ENCODE data around the gene ENPP3.

ENPP3 gene

GRCh38 chr6:131728296-131728939 is 91.3 kb downstream of the ENPP3 start:
- POLR2A ChIA-PET, result no interaction called here
- DNase-seq (ENCODE audit: extremely low spot score), result no peak
- no peak for TF ChIP-seq ELF4 (IDR thresholded peaks at IDR 0.05)
- no peak for TF ChIP-seq HDGF (IDR thresholded peaks at IDR 0.05; ENCODE audit: borderline replicate concordance)
- no peak for TF ChIP-seq BHLHE40 (IDR thresholded peaks at IDR 0.05; ENCODE audit: borderline replicate concordance)
- no peak for TF ChIP-seq TARDBP (IDR thresholded peaks at IDR 0.05)
- no peak for TF ChIP-seq CTBP1 (IDR thresholded peaks at IDR 0.05; ENCODE audit: borderline replicate concordance)
- TF ChIP-seq LEF1 (IDR thresholded peaks at IDR 0.05; ENCODE audit: borderline replicate concordance), result no peak
- no peak for TF ChIP-seq NFRKB (IDR thresholded peaks at IDR 0.05)
- no peak for TF ChIP-seq FOXM1 (IDR thresholded peaks at IDR 0.05; ENCODE audit: borderline replicate concordance)
- CTCF ChIA-PET, result no interaction called here

- ChIA-PET POLR2A (no interaction called here), CTCF (no interaction called here)
- DNase-seq (ENCODE audit: extremely low spot score), result no peak
- TF ChIP-seq BHLHE40 (IDR thresholded peaks at IDR 0.05; ENCODE audit: borderline replicate concordance) (no peak), NFRKB (IDR thresholded peaks at IDR 0.05) (no peak), FOXA1 (IDR thresholded peaks at IDR 0.05) (no peak), CTBP1 (IDR thresholded peaks at IDR 0.05; ENCODE audit: borderline replicate concordance) (no peak), FOXM1 (IDR thresholded peaks at IDR 0.05; ENCODE audit: borderline replicate concordance) (no peak), FOXK2 (IDR thresholded peaks at IDR 0.05) (no peak), LEF1 (IDR thresholded peaks at IDR 0.05; ENCODE audit: borderline replicate concordance) (no peak), ARNT (IDR thresholded peaks at IDR 0.05) (no peak), L3MBTL2 (conservative IDR thresholded peaks at IDR 0.05) (no peak), PKNOX1 (IDR thresholded peaks at IDR 0.05) (no peak), SUZ12 (IDR thresholded peaks at IDR 0.05) (no peak), TARDBP (IDR thresholded peaks at IDR 0.05) (no peak), HDGF (IDR thresholded peaks at IDR 0.05; ENCODE audit: borderline replicate concordance) (no peak), SP1 (IDR thresholded peaks at IDR 0.05) (no peak)
Measured at GRCh38 chr6:131729550-131729949, 92.4 kb downstream of the ENPP3 start.

GRCh38 chr6:131730264-131730663 is 93.2 kb downstream of the ENPP3 start:
- no peak for TF ChIP-seq ZNF384 (IDR thresholded peaks at IDR 0.05)
- no peak for TF ChIP-seq FOXA1 (IDR thresholded peaks at IDR 0.05)
- no peak for TF ChIP-seq TARDBP (IDR thresholded peaks at IDR 0.05)
- TF ChIP-seq LEF1 (IDR thresholded peaks at IDR 0.05; ENCODE audit: borderline replicate concordance), result no peak
- no peak for TF ChIP-seq CTBP1 (IDR thresholded peaks at IDR 0.05; ENCODE audit: borderline replicate concordance)
- no peak for DNase-seq (ENCODE audit: extremely low spot score)
- POLR2A ChIA-PET, result no interaction called here
- CTCF ChIA-PET, result no interaction called here

GRCh38 chr6:131731224-131731623 is 94.1 kb downstream of the ENPP3 start:
- TF ChIP-seq SP1 (IDR thresholded peaks at IDR 0.05), result no peak
- TF ChIP-seq HDGF (IDR thresholded peaks at IDR 0.05; ENCODE audit: borderline replicate concordance), result no peak
- DNase-seq (ENCODE audit: extremely low spot score), result no peak
- ChIA-PET POLR2A (no interaction called here), CTCF (no interaction called here)

GRCh38 chr6:131733376-131734016 is 96.4 kb downstream of the ENPP3 start:
- TF ChIP-seq TARDBP (IDR thresholded peaks at IDR 0.05) (no peak), SP1 (IDR thresholded peaks at IDR 0.05) (no peak), ARNT (IDR thresholded peaks at IDR 0.05) (no peak), HDGF (IDR thresholded peaks at IDR 0.05; ENCODE audit: borderline replicate concordance) (no peak)
- DNase-seq (ENCODE audit: extremely low spot score), result no peak
- CTCF ChIA-PET, result no interaction called here
- POLR2A ChIA-PET, result no interaction called here

GRCh38 chr6:131736003-131736596 is 99.0 kb downstream of the ENPP3 start:
- no peak for DNase-seq (ENCODE audit: extremely low spot score)
- CTCF ChIA-PET, result interaction anchor here (0.6 kb wide), 1 partner anchor 445 kb away, joined by 3 read pairs; no protein-coding TSS in a partner anchor
- POLR2A ChIA-PET, result interaction anchor here (0.6 kb wide), 1 partner anchor 1593 kb away, joined by 3 read pairs; no protein-coding TSS in a partner anchor
- TF ChIP-seq CTBP1 (IDR thresholded peaks at IDR 0.05; ENCODE audit: borderline replicate concordance) (no peak), FOXK2 (IDR thresholded peaks at IDR 0.05) (no peak), ARNT (IDR thresholded peaks at IDR 0.05) (no peak), BHLHE40 (IDR thresholded peaks at IDR 0.05; ENCODE audit: borderline replicate concordance) (no peak), HDGF (IDR thresholded peaks at IDR 0.05; ENCODE audit: borderline replicate concordance) (no peak), L3MBTL2 (conservative IDR thresholded peaks at IDR 0.05) (no peak), FOXA1 (IDR thresholded peaks at IDR 0.05) (no peak), PKNOX1 (IDR thresholded peaks at IDR 0.05) (no peak), FOXM1 (IDR thresholded peaks at IDR 0.05; ENCODE audit: borderline replicate concordance) (no peak), ZNF384 (IDR thresholded peaks at IDR 0.05) (no peak), TARDBP (IDR thresholded peaks at IDR 0.05) (no peak), NFRKB (IDR thresholded peaks at IDR 0.05) (no peak), LEF1 (IDR thresholded peaks at IDR 0.05; ENCODE audit: borderline replicate concordance) (no peak), SP1 (IDR thresholded peaks at IDR 0.05) (no peak), ELF4 (IDR thresholded peaks at IDR 0.05) (no peak), SUZ12 (IDR thresholded peaks at IDR 0.05) (no peak)

GRCh38 chr6:131736811-131737210 is 99.7 kb downstream of the ENPP3 start:
- ChIA-PET CTCF (interaction anchor here (0.6 kb wide), 1 partner anchor 444 kb away, joined by 3 read pairs; no protein-coding TSS in a partner anchor), POLR2A (no interaction called here)
- DNase-seq (ENCODE audit: extremely low spot score), result no peak
- TF ChIP-seq SP1 (IDR thresholded peaks at IDR 0.05) (no peak), PKNOX1 (IDR thresholded peaks at IDR 0.05) (no peak), LEF1 (IDR thresholded peaks at IDR 0.05; ENCODE audit: borderline replicate concordance) (no peak), TARDBP (IDR thresholded peaks at IDR 0.05) (no peak), FOXA1 (IDR thresholded peaks at IDR 0.05) (no peak), FOXM1 (IDR thresholded peaks at IDR 0.05; ENCODE audit: borderline replicate concordance) (no peak), L3MBTL2 (conservative IDR thresholded peaks at IDR 0.05) (no peak), ZNF384 (IDR thresholded peaks at IDR 0.05) (no peak), ARNT (IDR thresholded peaks at IDR 0.05) (no peak)

Data from HEK293T (cell line).